ENCODE measurements around the gene HRH4. TPM values are rescaled to one million over a fixed set of nuclear protein-coding genes. Genes with fewer than 3 reads are reported as not detected.

HRH4 gene
- total and polyA plus RNA-seq, 10 of the 15 experiments (the other 5 are each of a cell fraction or from before 2014, with no cell fraction given), result not detected

DNA sequence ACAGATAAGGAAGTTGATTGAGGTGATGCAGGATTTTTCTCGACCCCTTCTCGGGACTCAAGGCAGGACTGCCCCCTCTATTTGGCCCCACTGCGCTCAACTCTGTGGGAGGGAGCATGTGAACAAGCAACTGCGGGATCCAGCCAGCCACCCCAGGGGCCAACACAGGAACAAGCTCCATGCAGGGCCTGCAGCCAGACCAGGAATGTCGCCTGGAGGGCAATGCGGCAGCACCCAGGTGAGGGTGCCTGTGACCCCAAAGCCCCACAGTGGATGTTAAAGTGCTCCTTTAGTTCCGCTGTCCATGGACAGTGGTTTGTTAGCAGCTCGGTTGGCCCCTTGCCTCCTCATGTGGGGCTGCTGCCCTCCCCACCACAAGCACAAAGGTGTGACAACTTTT, 57.1 kb downstream of the HRH4 start:
- SMC1A ChIA-PET (ENCODE audit: uncharacterized antibody, unreplicated experiment), result interaction anchor here (1.0 kb wide), 1 partner anchor 13 kb away, joined by 3 read pairs; no protein-coding TSS in a partner anchor
- FAIRE-seq, result no peak
- intact Hi-C loops (cut with micrococcal nuclease; ENCODE audit: unreplicated experiment) (no loop called here), in situ Hi-C loops (cut with MboI) (no loop called here)
- CTCF ChIA-PET, result no interaction called here
- Histone ChIP-seq H3K4me3 (no peak overlapping the region), H3K79me2 (ENCODE audit: control insufficient read depth, insufficient read depth, low read length) (no peaks in the 10 kb centered on the region), H3K36me3 (ENCODE audit: control insufficient read depth in 2 of 2, insufficient read depth in 2 of 2, low read length in 1 of 2) (no peaks in the 10 kb centered on the region), H3K4me2 (ENCODE audit: control insufficient read depth, insufficient read depth) (no peak overlapping the region), H4K20me1 (ENCODE audit: control insufficient read depth, insufficient read depth) (no peaks in the 10 kb centered on the region), H3K4me1 (ENCODE audit: control insufficient read depth, insufficient read depth, low read length) (no peaks in the 10 kb centered on the region), H3K27me3 (replicated peaks in 1 of 2; ENCODE audit: control insufficient read depth in 2 of 2, insufficient read depth in 2 of 2, low read length in 1 of 2) (0 out of 4 replicates have a peak, but pooled peaks cover 0 to 2% of the 10 kb centered on the region in 2 experiments), H3K27ac (ENCODE audit: control insufficient read depth, insufficient read depth) (no peak overlapping the region), H3K9ac (ENCODE audit: control insufficient read depth, insufficient read depth, low read length) (no peak overlapping the region), H3K9me3 (replicated peaks; ENCODE audit: control insufficient read depth, insufficient read depth, low read length) (no peaks in the 10 kb centered on the region), H2AFZ (ENCODE audit: control insufficient read depth, low read depth, low read length) (no peak overlapping the region)
- TF ChIP-seq CBX5 (IDR thresholded peaks at IDR 0.05; ENCODE audit: low read depth) (no peak), CEBPB (IDR thresholded peaks at IDR 0.05; ENCODE audit: borderline replicate concordance in 1 of 2, low read depth in 2 of 2, low read length in 2 of 2) (no peak), BRCA1 (IDR thresholded peaks at IDR 0.05; ENCODE audit: low read depth, low read length) (no peak), TARDBP (IDR thresholded peaks at IDR 0.05; ENCODE audit: borderline replicate concordance) (no peak), ASH2L (IDR thresholded peaks at IDR 0.05; ENCODE audit: borderline replicate concordance, low read depth) (no peak), NR2C1 (IDR thresholded peaks at IDR 0.05) (no peak), SIN3A (IDR thresholded peaks at IDR 0.05; ENCODE audit: low read depth, low read length) (no peak), TCF3 (IDR thresholded peaks at IDR 0.05; ENCODE audit: borderline replicate concordance, insufficient read depth, low read depth, low read length) (no peak), KDM1A (IDR thresholded peaks at IDR 0.05; ENCODE audit: borderline replicate concordance) (no peak), CEBPZ (IDR thresholded peaks at IDR 0.05; ENCODE audit: low read depth, low read length) (no peak), GATAD2B (conservative IDR thresholded peaks at IDR 0.05; ENCODE audit: low read depth) (no peak), E2F8 (IDR thresholded peaks at IDR 0.05; ENCODE audit: low read depth, partially characterized antibody) (no peak)
- TF ChIP-seq, protein P1, sequence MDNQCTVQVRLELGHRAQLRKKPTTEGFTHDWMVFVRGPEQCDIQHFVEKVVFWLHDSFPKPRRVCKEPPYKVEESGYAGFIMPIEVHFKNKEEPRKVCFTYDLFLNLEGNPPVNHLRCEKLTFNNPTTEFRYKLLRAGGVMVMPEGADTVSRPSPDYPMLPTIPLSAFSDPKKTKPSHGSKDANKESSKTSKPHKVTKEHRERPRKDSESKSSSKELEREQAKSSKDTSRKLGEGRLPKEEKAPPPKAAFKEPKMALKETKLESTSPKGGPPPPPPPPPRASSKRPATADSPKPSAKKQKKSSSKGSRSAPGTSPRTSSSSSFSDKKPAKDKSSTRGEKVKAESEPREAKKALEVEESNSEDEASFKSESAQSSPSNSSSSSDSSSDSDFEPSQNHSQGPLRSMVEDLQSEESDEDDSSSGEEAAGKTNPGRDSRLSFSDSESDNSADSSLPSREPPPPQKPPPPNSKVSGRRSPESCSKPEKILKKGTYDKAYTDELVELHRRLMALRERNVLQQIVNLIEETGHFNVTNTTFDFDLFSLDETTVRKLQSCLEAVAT (IDR thresholded peaks at IDR 0.05), result no peak
- RAD21 ChIA-PET (ENCODE audit: unreplicated experiment), result no interaction called here
- ATAC-seq, result no peak
- 26% methylated on average over 8 of the region's 8 CpGs for WGBS (ENCODE audit: insufficient coverage, insufficient replicate concordance, low lambda C conversion rate, missing lambda C conversion rate)
- POLR2A ChIA-PET, result no interaction called here
- no TSS peak for BruUV-seq (replicated peaks)
- DNase-seq (ENCODE audit: low read depth, low spot score), result no peak

All from GM12878 (cell line).